Uterus (tissue), 4 donors: ENCODE measurements around the gene YOD1. TPM values are rescaled to one million over a fixed set of nuclear protein-coding genes. Genes with fewer than 3 reads are reported as not detected.

Source experiments
- DNase-seq, 2 donors: peaks; one replicate each; pipeline ENCODE4 v3.0.0-alpha.2; 2019 to 2020
- H3K27ac ChIP-seq, 2 donors: fragments of 200-600 bp; sonication (generic); 1 replicate in 1 of 2; 2 replicates in 1 of 2; pipeline ENCODE4 v1.5.1; 2016 to 2018
- H3K27me3 ChIP-seq, 2 donors: fragments of 200-600 bp; sonication (generic); one replicate each; pipeline ENCODE4 v1.5.1; 2018 to 2019; ENCODE audit warnings: control low read depth in 1 of 2
- H3K36me3 ChIP-seq, 2 donors: fragments of 200-600 bp; sonication (generic); one replicate each; pipeline ENCODE4 v1.5.1; 2019; ENCODE audit warnings: control low read depth in 1 of 2
- H3K4me1 ChIP-seq, 2 donors: fragments of 200-600 bp; sonication (generic); one replicate each; pipeline ENCODE4 v1.5.1; 2018 to 2019; ENCODE audit warnings: control low read depth in 1 of 2
- H3K4me3 ChIP-seq, 2 donors: fragments of 200-600 bp; sonication (generic); 1 replicate in 1 of 2; 2 replicates in 1 of 2; pipeline ENCODE4 v1.5.1; 2018 to 2019; ENCODE audit warnings: mild to moderate bottlenecking in 1 of 2
- H3K9me3 ChIP-seq, 2 donors: fragments of 200-600 bp; sonication (generic); one replicate each; pipeline ENCODE4 v1.5.1; 2019; ENCODE audit warnings: control low read depth in 1 of 2
- POLR2A ChIP-seq, 2 donors: fragments of 450-650 bp; IDR thresholded peaks; one replicate each; pipeline ENCODE4 v1.6.1; 2016; ENCODE audit warnings: antibody characterized with exemption in 2 of 2, mild to moderate bottlenecking in 1 of 2, moderate library complexity in 1 of 2
- intact Hi-C: fragments of 100-400 bp; cut with DNase I; formaldehyde crosslinking; loops from one replicate; pipeline ENCODE4 v1.15.1; 2023; ENCODE audit warnings: low total_unique reads
- total RNA-seq, 4 donors: library from RNA; depleted of rRNA in 3 of 4; stranded (reverse); fragments of >200 nt in 3 of 4; gene quantifications; one replicate each; pipeline versions ENCODE4 v1.1.0 to v1.2.4, GENCODE V29; 2014 to 2023
- TF ChIP-seq, protein P1 (sequence below), 4 experiments: fragments of 200-600 bp in 2 of 4; fragments of 450-650 bp in 2 of 4; sonication (generic) in 2 of 4; IDR thresholded peaks; one replicate each; pipeline ENCODE4 v1.5.1; 2016 to 2019; ENCODE audit warnings: antibody characterized with exemption in 4 of 4, mild to moderate bottlenecking in 2 of 4, moderate library complexity in 1 of 4
- donor health status: DM: yes; HTN: yes; CAD: no.

The YOD1 gene
- total RNA-seq, 4 donors from 2014 or later: 3.3 to 17.1 (median 7.6) TPM

DNA sequence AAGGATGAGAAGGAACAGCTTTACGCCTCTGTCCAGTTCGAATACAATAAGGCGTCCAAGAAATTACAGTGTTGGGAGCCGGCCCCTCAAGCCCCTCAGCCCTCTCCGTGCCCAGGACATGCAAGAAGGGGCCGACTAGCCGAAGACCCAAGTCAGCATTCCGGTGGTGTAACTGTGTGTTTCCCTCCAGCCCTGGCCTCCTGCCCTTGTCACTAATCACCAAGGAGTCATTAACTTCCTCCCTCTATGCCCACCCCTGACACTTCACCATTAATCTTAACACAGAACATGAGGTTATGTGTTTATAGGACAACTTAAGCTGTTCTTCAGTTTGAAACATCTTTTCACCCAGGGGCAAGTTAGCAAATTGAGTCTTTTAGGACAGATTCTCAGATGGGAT lies 21.2 kb upstream of the YOD1 start:
- H3K27me3 ChIP-seq: no peaks in the 10 kb centered on the region
- no peak overlapping the region for H3K4me3 ChIP-seq
- intact Hi-C loops: no loop called here
- no peaks in the 10 kb centered on the region for H3K9me3 ChIP-seq
- no peaks in the 10 kb centered on the region for H3K36me3 ChIP-seq
- no peak overlapping the region for H3K27ac ChIP-seq
- no peaks in the 10 kb centered on the region for H3K4me1 ChIP-seq
- no peak for DNase-seq
- no peak for TF ChIP-seq POLR2A (IDR thresholded peaks at IDR 0.05)
- TF ChIP-seq, protein P1, sequence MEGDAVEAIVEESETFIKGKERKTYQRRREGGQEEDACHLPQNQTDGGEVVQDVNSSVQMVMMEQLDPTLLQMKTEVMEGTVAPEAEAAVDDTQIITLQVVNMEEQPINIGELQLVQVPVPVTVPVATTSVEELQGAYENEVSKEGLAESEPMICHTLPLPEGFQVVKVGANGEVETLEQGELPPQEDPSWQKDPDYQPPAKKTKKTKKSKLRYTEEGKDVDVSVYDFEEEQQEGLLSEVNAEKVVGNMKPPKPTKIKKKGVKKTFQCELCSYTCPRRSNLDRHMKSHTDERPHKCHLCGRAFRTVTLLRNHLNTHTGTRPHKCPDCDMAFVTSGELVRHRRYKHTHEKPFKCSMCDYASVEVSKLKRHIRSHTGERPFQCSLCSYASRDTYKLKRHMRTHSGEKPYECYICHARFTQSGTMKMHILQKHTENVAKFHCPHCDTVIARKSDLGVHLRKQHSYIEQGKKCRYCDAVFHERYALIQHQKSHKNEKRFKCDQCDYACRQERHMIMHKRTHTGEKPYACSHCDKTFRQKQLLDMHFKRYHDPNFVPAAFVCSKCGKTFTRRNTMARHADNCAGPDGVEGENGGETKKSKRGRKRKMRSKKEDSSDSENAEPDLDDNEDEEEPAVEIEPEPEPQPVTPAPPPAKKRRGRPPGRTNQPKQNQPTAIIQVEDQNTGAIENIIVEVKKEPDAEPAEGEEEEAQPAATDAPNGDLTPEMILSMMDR (IDR thresholded peaks at IDR 0.05): no peak

DNA sequence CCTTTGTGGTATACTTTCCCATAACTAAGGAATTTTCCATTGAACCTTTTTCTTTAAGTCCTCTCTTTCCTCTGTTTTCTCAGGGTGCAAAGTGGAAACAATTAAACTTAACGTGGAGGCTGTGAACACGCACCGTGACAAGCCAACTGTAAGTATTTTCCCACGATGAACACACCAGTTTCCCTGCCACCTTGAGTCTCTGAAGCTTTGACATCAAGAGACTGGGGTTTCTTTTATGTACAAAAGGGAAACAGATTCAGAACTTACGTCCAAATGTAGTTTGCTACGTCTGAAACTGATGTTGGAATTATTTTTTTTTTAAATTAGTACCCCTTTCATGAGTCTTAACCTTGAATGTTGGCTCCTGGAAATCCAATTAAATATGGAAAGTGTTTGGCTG lies 20.4 kb upstream of the YOD1 start:
- intact Hi-C loops: no loop called here
- Histone ChIP-seq H3K27ac (no peak overlapping the region), H3K27me3 (no peaks in the 10 kb centered on the region), H3K9me3 (no peaks in the 10 kb centered on the region), H3K4me1 (no peaks in the 10 kb centered on the region), H3K4me3 (no peak overlapping the region), H3K36me3 (no peaks in the 10 kb centered on the region)
- no peak for TF ChIP-seq POLR2A (IDR thresholded peaks at IDR 0.05)
- TF ChIP-seq, protein P1 (IDR thresholded peaks at IDR 0.05): no peak
- no peak for DNase-seq

DNA sequence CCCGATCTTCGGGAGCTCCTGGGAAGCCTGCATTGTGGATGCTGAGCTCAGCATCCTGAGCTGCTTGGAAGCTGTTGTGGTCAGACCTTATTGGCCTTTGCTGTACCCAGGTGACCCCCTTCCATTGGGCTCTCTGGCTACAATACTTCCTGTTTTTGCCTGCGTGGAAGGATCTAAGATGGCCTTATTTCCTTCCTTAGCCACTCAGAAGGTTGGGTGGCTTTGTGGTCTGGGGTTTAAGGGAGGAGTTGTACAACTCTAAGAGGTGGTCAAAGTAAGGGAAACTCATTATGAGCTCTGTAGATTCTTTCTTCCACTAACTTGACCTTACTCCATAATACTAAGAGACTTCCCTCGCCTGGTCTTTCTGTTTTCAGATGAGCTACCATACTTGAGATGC lies 19.8 kb upstream of the YOD1 start:
- H3K4me3 ChIP-seq: no peak overlapping the region
- H3K27ac ChIP-seq: no peak overlapping the region
- intact Hi-C loops: no loop called here
- no peaks in the 10 kb centered on the region for H3K27me3 ChIP-seq
- H3K36me3 ChIP-seq: no peaks in the 10 kb centered on the region
- H3K9me3 ChIP-seq: no peaks in the 10 kb centered on the region
- no peaks in the 10 kb centered on the region for H3K4me1 ChIP-seq
- TF ChIP-seq, protein P1 (IDR thresholded peaks at IDR 0.05): no peak
- no peak for TF ChIP-seq POLR2A (IDR thresholded peaks at IDR 0.05)
- no peak for DNase-seq

DNA sequence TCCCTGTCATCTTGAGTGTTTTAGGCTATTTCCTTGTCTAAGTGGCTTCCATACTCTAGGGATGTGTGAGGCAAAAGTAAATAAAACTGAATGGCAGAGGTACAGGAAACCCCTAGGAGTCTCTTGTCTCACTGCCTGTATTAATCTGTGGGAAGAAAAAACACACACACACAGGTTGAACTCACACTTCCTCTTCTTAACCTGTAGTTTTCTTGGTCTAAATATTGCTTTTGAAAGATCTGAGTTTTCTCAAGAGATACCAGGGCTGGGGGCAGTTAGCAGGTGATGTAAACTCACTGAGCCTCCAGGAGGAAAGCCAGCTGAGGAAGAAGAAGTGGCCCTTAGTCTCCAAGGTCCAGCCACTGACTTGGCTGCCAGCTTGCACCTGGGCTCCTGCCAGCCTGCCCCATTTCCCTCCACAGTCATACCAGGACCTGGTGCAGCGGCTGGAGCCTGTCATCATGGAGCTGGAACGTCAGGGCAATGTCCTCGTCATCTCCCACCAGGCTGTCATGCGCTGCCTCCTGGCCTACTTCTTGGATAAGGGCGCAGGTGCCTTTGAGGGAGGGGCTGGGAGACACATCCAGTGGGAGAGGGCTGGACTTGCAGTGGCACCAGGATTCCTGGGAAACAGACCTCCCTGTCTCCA lies 19.0 kb upstream of the YOD1 start:
- Histone ChIP-seq H3K27me3 (no peaks in the 10 kb centered on the region), H3K27ac (no peak overlapping the region), H3K36me3 (no peaks in the 10 kb centered on the region), H3K4me1 (no peaks in the 10 kb centered on the region), H3K9me3 (no peaks in the 10 kb centered on the region), H3K4me3 (no peak overlapping the region)
- DNase-seq: no peak
- intact Hi-C loops: no loop called here
- TF ChIP-seq, protein P1 (IDR thresholded peaks at IDR 0.05): no peak
- no peak for TF ChIP-seq POLR2A (IDR thresholded peaks at IDR 0.05)

DNA sequence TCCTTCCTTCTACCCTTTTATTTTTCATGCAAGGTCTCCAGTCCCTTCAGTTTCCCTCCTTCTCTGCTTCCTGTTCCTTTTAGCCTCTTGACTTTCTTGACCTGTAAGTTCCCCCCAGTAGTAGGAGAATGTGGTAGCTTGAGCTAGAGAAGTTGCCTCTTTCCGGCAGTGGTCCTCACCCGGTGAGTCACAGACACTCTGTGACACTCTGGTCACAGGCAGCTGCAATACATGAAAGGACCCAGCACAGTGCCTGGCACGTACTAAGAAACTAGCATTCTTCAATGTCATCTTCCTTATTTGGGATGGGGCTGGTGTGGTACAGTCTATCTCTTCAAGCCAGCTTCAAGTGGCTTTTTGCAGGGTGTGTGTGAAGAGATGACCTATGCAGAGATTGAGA lies 18.1 kb upstream of the YOD1 start:
- no peaks in the 10 kb centered on the region for H3K4me1 ChIP-seq
- no peaks in the 10 kb centered on the region for H3K27me3 ChIP-seq
- TF ChIP-seq, protein P1 (IDR thresholded peaks at IDR 0.05): no peak
- no peak for TF ChIP-seq POLR2A (IDR thresholded peaks at IDR 0.05)
- no peak overlapping the region for H3K27ac ChIP-seq
- intact Hi-C loops: no loop called here
- H3K4me3 ChIP-seq: no peak overlapping the region
- H3K9me3 ChIP-seq: no peaks in the 10 kb centered on the region
- DNase-seq: no peak
- no peaks in the 10 kb centered on the region for H3K36me3 ChIP-seq
